Stimulated activated CD4-positive, alpha-beta T cell treated with anti-CD3 and anti-CD28 coated beads, Interleukin-15, amount 100 ng/mL, for 24 hours (primary cell): ENCODE results near the gene SLC30A2.
"Not testable (repeated sequence)": the region's sequence is repeated elsewhere in the genome, so short reads cannot be mapped to it uniquely, and the experiment has no call there.

Experiments used
- DNase-seq: peaks from one replicate; pipeline ENCODE4 v3.0.0-alpha.2; 2020

SLC30A2 gene

GRCh38 chr1:26045722-26046245, at the start of gene SLC30A2:
SLC30A2 (minus strand) TSS chr1:26046118; CDS start chr1:26045896, 222 bp downstream.
- peak; percentile 15 for DNase-seq

GRCh38 chr1:26094677-26095383, 48.9 kb upstream of the SLC30A2 start:
- DNase-seq = no peak

- DNase-seq = no peak
Measured at GRCh38 chr1:26094076-26094669, 48.3 kb upstream of the SLC30A2 start.

- not testable (repeated sequence) for DNase-seq
Measured at GRCh38 chr1:26093569-26093968, 47.7 kb upstream of the SLC30A2 start.

GRCh38 chr1:26092422-26092821, 46.5 kb upstream of the SLC30A2 start:
- no peak for DNase-seq

GRCh38 chr1:26090893-26091292, 45.0 kb upstream of the SLC30A2 start:
- DNase-seq = no peak

GRCh38 chr1:26089125-26089524, 43.2 kb upstream of the SLC30A2 start:
- DNase-seq = no peak

GRCh38 chr1:26084844-26085243, 38.9 kb upstream of the SLC30A2 start:
- DNase-seq = no peak

GRCh38 chr1:26084091-26084561, 38.2 kb upstream of the SLC30A2 start:
- DNase-seq = no peak

- DNase-seq = no peak
Measured at GRCh38 chr1:26083208-26083607, 37.3 kb upstream of the SLC30A2 start.

- DNase-seq = no peak
Measured at GRCh38 chr1:26082020-26082350, 36.1 kb upstream of the SLC30A2 start.

GRCh38 chr1:26081267-26082019, 35.5 kb upstream of the SLC30A2 start:
- no peak for DNase-seq

GRCh38 chr1:26079960-26080814, 34.3 kb upstream of the SLC30A2 start:
- no peak for DNase-seq

GRCh38 chr1:26079178-26079563, 33.3 kb upstream of the SLC30A2 start:
- DNase-seq = no peak

- DNase-seq = no peak
Measured at GRCh38 chr1:26078286-26079177, 32.6 kb upstream of the SLC30A2 start.

- no peak for DNase-seq
Measured at GRCh38 chr1:26077524-26077923, 31.6 kb upstream of the SLC30A2 start.

- DNase-seq = no peak
Measured at GRCh38 chr1:26075421-26076144, 29.7 kb upstream of the SLC30A2 start.

GRCh38 chr1:26072305-26072704, 26.4 kb upstream of the SLC30A2 start:
- no peak for DNase-seq

GRCh38 chr1:26070963-26071342, 25.0 kb upstream of the SLC30A2 start:
- DNase-seq = no peak

GRCh38 chr1:26070296-26070962, 24.5 kb upstream of the SLC30A2 start:
- DNase-seq = no peak

- DNase-seq = no peak
Measured at GRCh38 chr1:26069941-26070295, 24.0 kb upstream of the SLC30A2 start.
